Peyer's patch (tissue), 4 donors: ENCODE results near the gene AIG1.

ENCODE experiments used
- CTCF ChIP-seq, 6 experiments: fragments of 450-650 bp in 4 of 6; fragments of 200-600 bp in 2 of 6; sonication (generic) in 1 of 6; IDR thresholded peaks; one replicate each; pipeline ENCODE4 v1.5.1; 2017 to 2019; ENCODE audit warnings: antibody characterized with exemption in 6 of 6, mild to moderate bottlenecking in 3 of 6, moderate library complexity in 1 of 6
- POLR2A ChIP-seq, 2 donors: fragments of 450-650 bp; IDR thresholded peaks; one replicate each; pipeline ENCODE4 v1.5.1; 2017; ENCODE audit warnings: antibody characterized with exemption in 2 of 2, mild to moderate bottlenecking in 2 of 2, moderate library complexity in 2 of 2

- TF ChIP-seq CTCF (IDR thresholded peaks at IDR 0.05) = no peak
- no peak for TF ChIP-seq POLR2A (IDR thresholded peaks at IDR 0.05)
These were observed 136.7 kb downstream of the AIG1 start for GRCh38 chr6:143197377-143197776.
